CD4-positive, alpha-beta T cell treated with Interleukin-2 at 100 ng/mL for 4 hours (primary cell): ENCODE measurements around the gene OR5K4.

ENCODE experiments used
- DNase-seq: peaks from one replicate; pipeline ENCODE4 v3.0.0-alpha.2; 2020; ENCODE audit warnings: low spot score

Gene OR5K4

GRCh38 chr3:98353554-98353953, at the start of gene OR5K4:
OR5K4 (plus strand) TSS chr3:98353854; CDS start chr3:98353854, 0 bp downstream.
- no peak for DNase-seq

- no peak for DNase-seq
Measured at GRCh38 chr3:98322101-98322500, 31.6 kb upstream of the OR5K4 start.

DNA sequence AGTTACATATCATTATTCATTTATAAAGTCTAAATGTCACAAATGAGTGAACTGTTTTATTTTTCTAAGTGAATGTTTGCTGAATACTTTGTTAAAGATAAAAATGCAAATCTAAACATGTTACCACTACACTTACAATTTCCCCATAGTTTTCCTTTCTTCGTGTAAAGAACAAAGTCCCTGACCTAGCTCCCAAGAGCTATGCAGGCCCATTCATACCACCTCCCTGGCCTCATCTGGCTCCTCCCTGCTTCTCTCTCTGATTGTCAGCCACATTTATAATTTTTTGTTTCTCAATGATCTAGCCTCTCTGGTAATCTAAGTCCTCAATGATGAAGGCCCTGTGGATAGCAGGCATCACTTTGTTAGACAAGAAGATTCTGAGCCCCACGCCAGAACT, 31.0 kb upstream of the OR5K4 start:
- no peak for DNase-seq

DNA sequence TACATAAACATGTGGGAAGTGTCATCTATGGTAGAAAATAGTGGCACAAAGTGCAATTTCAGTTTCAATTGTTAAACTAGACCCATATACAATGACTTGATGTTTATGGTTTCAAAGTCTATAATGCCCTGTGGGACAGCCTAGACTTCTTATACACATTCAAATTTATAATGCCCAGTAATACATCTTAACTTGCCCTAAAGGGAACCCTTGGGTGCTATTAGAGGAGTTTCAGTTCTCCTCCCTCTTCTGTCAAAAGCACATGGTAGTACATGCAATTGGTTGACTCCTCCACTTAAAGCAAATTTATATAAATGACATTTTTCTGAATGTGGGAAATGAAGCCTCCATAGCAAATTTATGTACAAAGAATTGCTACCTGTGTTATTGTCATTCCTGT, 30.2 kb upstream of the OR5K4 start:
- no peak for DNase-seq

DNA sequence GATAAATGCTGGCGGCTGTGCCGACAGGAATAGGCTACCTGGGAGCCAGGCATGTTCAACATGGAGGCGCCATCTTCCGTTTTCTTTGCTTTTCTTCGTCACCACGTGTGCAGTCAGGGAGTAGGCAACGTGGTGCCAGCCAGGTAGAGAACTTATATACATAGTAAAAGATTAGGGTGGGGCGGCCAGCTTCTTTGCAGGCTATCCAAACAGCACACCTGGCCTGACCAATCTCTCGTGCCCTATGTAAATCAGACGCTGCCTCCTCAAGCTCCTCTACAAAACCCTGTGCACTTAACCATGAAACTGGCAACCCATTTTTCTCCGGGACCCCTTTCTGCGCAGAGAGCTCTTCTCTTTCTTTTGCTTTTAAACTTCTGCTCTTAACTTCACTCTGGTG, 28.6 kb upstream of the OR5K4 start:
- DNase-seq = no peak

DNA sequence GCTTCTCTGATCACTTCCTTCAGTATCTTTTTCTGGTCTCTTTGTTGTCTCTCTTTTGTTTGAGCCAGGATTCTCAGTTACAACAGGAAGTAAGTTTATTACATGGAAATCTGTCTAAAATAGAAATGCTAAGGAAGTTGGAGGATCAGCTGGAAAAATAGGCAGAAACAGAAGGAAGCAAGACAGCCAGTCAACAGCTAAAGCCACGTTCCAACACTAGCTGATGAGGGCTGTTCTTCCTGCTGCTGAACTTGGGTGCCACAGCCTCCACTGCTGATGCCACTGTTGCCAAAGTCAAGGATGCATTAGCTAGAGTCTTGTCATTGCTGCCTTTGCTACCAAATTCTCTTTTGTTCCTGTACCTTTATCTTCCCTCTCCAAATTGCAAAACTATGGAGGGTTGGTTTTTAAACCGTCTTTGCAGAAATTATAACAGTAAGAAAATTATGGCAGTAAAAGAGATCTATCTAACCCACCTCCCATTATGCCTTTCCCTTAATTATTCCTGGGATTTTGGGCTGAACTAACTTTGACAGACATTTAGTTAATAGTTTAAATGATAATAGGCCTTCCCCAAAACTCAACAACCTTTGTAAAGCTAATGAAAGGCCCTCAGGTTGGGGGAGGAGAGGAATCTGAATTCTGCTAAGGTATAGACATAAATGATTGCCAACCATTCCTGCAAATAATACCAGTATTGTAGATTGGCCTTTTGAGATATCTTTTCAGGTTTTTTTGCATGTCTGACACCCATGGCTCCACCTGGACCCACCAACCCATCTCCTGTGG, 27.4 kb upstream of the OR5K4 start:
- DNase-seq = no peak

GRCh38 chr3:98326945-98327344, 26.7 kb upstream of the OR5K4 start:
- DNase-seq = no peak

GRCh38 chr3:98328933-98329332, 24.7 kb upstream of the OR5K4 start:
- DNase-seq = no peak

DNA sequence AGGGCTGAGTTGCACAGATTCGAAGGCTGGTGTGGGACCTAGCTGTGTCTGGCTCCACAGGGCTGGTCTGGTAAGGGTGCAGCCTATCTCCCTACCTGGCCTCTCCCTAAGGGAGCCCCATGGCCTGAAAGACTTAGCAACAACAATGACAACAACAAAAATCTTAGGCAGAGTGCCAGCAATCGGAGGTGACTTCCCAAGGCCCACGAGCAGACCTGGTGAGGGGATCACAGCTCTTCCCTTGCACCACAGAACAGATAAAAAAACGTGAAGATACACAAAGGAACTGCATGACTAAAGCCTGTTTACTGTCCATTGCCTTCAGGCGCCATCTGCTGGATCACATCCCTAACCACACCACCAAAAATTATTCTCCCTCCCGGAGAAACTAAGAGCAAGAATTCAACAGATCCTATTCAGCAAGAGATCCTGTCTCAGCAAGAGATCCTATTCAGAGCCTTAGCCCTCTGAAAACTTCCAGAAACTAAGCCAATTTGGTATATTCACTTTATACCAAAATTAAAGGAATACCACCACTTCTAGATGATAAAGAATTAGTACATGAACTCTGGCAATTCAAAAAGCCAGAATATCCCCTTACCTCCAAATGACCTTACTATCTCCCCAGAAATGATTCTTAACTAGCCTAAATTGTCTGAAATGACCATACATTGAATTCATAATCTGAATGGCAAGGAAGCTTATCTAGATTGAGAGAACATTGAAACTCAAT, 24.1 kb upstream of the OR5K4 start:
- DNase-seq = peak; percentile 55

DNA sequence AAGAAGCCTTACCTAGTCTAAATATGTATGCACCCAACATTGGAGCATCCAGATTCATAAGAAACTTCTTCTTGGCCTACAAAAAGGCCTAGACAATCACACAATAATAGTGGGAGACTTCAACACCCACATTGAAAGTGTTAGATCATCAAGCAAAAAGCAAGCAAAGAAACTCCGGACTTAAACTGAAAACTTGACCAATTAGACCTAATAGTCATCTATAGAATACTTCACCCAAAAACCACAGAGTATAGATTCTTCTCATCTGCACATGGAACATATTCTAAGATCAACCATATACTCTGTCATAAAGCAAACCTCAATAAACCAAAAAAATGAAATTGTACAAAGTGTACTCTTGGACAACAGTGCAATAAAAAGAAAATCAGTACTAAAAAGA, 22.3 kb upstream of the OR5K4 start:
- DNase-seq = no peak

DNA sequence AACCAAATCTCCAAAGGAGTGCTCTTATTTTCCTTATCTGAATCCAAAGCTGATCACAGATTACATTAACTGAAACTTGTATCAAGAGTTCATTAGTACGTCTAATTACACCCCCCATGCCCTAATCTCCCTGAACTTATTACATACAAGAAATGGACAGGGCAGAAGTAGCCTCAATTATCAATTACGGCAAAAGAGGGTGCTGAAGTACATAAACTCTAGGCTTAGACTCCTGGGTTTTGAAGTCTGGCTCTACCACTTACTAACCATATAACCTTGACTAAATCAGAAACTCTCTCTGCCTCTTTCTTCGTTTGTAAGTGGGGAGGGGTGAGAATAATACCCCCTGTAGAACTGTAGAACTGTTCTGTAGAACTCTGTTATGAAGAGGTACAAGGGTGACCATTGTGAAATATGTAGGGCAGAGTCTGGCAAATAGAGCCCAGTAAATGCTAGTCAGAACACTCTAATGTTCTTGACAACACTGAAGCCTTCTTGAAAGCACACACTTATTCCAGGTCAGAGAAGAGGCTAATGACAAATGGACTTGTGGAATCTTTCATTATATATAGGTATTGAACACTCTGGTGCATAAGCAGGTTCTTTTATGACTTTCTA, 19.6 kb upstream of the OR5K4 start:
- DNase-seq = no peak

DNA sequence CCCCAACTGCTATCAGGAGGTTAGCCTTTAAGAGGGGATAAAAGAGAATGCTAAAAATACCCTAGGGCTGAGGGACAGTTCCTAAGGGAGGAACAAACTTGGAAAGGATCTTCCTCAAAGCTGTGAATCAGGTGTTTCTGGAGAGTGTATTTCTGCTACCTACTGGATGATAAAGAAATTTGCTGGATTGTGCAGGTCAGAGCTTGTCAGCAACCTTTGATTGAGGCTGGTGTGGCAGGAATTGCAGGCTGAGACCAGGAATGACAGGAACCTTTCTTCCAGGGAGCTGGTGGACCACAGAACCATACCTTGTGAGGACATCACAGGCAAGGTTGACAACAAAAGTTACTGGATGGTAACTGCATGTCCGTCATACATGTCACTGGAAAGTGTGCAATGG, 14.6 kb upstream of the OR5K4 start:
- DNase-seq = no peak

DNA sequence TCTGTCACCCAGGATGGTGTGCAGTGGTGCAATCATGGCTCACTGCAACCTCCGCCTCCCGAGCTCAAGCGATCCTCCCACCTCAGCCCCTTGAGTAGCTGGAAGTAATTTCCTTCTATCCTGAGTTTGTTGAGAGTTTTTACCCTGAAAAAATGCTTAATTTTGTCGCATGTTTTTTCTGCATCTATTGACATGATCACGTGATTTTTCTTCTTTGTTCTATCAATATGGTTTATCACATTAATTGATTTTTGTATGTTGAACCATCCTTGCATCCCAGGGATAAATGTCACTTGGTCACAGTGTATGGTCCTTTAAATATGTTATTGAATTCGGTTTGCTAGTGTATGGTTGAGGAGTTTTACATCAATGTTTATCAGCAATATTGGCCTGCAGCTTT, 11.9 kb upstream of the OR5K4 start:
- DNase-seq = no peak

- peak; percentile 55 for DNase-seq
Measured at GRCh38 chr3:98343647-98344507, 9.8 kb upstream of the OR5K4 start.

- DNase-seq = no peak
Measured at GRCh38 chr3:98350082-98350481, 3.6 kb upstream of the OR5K4 start.

- DNase-seq = no peak
Measured at GRCh38 chr3:98359250-98359649, 5.6 kb downstream of the OR5K4 start.

GRCh38 chr3:98359993-98360675, 6.5 kb downstream of the OR5K4 start:
- DNase-seq = peak; percentile 2

- DNase-seq = no peak
Measured at GRCh38 chr3:98360681-98361080, 7.0 kb downstream of the OR5K4 start.

DNA sequence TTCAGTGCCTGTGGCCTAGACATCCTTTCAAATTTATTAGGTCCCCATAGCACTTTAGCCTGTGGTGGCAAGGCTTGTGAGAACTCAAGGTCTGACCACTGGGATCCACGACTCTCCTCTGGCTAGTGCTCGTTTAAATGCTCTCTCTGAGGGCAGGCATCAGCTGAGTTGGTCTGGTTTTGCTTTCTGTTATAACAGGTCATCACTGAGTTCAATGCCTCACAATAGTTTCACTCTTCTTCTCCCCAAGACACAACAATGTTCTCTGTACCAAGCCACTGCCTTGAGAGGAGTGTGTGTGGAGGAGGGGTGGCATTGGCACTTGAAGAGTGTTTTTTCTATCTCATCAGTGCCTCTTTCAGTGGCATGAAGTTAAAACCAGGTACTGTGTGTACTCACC, 7.6 kb downstream of the OR5K4 start:
- no peak for DNase-seq

GRCh38 chr3:98367464-98368246, 14.0 kb downstream of the OR5K4 start:
- no peak for DNase-seq

DNA sequence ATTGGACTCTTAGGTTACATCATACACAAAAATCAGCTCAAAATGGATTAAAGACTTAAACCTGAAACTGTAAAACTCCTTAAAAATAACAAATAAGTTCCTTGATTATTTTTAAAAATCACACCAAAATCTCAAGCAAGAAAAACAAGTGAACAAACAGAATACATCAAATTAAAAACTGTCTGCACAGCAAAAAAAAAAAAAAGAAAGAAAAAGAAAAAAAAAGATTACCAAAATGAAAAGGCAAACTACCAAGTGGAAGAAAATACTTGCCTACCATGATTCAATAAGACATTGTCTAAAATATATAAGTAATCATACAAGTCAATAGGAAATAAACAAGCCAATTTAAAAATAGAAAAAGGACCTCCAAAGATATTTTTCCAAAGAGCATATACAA, 17.5 kb downstream of the OR5K4 start:
- no peak for DNase-seq
